ENCODE data around the gene DNAJC13.

The DNAJC13 gene

DNA sequence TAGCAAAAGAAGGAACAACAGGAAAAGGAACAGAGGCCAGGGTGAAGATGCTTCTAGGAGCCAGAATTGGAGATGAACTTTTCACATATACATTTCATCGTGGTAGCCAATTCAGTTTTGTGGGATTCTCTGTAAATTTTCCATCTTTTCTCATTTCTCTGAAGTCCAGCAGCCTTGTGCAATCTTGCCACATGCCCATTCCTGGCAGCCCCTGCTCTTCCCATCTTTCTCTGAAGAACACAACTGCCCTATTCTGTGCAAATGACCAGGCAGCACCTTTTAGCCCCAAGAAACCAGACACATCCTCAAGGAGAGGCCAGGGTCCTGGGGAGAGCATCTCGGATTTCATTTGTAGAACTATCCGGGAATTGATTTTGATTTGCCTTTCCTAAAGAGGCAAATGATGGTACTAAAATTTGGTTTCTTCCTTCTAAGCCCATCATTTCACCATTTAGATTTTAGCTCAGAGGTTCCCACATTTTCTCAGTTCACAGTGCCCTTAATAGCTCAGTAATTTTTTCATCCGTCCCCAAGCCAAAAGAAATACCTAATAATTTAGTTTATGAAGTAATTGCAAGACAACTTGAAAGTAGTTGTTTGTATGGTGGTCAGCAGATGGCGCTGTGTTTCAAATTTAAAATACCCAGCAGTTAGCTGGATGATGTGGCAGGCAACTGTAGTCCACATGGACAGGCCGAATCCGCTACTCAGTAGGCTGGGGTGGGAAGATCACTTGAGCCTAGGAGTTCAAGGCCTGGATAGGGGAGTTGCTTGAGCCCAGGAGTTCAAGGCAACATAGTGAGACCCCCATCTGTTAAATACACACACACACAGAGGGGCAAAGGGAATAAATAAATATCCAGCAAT is 118.5 kb downstream of the DNAJC13 start:
- TF ChIP-seq, protein P1, sequence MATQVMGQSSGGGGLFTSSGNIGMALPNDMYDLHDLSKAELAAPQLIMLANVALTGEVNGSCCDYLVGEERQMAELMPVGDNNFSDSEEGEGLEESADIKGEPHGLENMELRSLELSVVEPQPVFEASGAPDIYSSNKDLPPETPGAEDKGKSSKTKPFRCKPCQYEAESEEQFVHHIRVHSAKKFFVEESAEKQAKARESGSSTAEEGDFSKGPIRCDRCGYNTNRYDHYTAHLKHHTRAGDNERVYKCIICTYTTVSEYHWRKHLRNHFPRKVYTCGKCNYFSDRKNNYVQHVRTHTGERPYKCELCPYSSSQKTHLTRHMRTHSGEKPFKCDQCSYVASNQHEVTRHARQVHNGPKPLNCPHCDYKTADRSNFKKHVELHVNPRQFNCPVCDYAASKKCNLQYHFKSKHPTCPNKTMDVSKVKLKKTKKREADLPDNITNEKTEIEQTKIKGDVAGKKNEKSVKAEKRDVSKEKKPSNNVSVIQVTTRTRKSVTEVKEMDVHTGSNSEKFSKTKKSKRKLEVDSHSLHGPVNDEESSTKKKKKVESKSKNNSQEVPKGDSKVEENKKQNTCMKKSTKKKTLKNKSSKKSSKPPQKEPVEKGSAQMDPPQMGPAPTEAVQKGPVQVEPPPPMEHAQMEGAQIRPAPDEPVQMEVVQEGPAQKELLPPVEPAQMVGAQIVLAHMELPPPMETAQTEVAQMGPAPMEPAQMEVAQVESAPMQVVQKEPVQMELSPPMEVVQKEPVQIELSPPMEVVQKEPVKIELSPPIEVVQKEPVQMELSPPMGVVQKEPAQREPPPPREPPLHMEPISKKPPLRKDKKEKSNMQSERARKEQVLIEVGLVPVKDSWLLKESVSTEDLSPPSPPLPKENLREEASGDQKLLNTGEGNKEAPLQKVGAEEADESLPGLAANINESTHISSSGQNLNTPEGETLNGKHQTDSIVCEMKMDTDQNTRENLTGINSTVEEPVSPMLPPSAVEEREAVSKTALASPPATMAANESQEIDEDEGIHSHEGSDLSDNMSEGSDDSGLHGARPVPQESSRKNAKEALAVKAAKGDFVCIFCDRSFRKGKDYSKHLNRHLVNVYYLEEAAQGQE (IDR thresholded peaks at IDR 0.05; ENCODE audit: insufficient read depth in 1 of 2, low read depth in 2 of 2, low read length in 2 of 2): no peak
- no peak for TF ChIP-seq FOXP2 (optimal IDR thresholded peaks at IDR 0.05; ENCODE audit: borderline replicate concordance, extremely low read depth, extremely low read length, insufficient read depth)
- TF ChIP-seq SIN3A (IDR thresholded peaks at IDR 0.05; ENCODE audit: borderline replicate concordance, insufficient read depth, low read length): no peak
- no peak for TF ChIP-seq POLR2AphosphoS5 (IDR thresholded peaks at IDR 0.05; ENCODE audit: low read depth, low read length)
- TF ChIP-seq TAF1 (IDR thresholded peaks at IDR 0.05; ENCODE audit: borderline replicate concordance, insufficient read depth, low read length): no peak

DNA sequence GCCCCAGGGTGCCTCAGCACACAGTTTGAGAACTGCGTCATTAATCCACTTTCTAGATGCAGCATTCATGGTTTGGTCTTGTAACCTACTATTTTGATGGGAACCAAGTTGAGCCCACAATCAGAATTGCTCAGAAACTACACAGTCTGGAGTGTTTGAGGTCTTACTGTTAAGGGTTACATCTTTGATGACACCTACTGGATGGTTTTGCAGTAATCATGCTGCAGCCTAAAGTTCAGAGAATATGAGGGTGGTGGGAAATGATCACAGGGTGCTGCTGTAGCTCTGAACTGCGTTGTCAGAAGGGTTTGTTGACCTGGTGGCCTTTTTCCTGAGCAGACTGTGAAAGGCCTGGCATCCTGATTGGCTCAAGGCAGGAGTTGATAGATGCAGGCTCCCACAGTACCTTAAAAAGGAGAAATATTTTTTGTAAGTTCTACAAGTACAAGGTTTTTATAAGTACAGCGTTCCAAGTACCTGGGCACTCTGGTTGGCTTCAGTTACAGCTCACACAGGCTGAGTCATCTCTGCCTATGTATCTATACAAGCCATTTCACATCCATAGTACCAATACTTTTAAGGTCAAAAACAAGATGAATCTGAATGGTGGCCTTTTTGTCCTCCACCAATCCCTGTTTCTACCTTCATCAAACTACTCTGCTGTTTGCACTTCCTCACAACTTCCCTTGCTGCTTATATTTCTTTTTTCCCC is 119.3 kb downstream of the DNAJC13 start:
- TF ChIP-seq FOXP2 (optimal IDR thresholded peaks at IDR 0.05; ENCODE audit: borderline replicate concordance, extremely low read depth, extremely low read length, insufficient read depth) (no peak), SIN3A (IDR thresholded peaks at IDR 0.05; ENCODE audit: borderline replicate concordance, insufficient read depth, low read length) (no peak), TAF1 (IDR thresholded peaks at IDR 0.05; ENCODE audit: borderline replicate concordance, insufficient read depth, low read length) (no peak), POLR2AphosphoS5 (IDR thresholded peaks at IDR 0.05; ENCODE audit: low read depth, low read length) (no peak)
- TF ChIP-seq, protein P1 (IDR thresholded peaks at IDR 0.05; ENCODE audit: insufficient read depth in 1 of 2, low read depth in 2 of 2, low read length in 2 of 2): no peak

DNA sequence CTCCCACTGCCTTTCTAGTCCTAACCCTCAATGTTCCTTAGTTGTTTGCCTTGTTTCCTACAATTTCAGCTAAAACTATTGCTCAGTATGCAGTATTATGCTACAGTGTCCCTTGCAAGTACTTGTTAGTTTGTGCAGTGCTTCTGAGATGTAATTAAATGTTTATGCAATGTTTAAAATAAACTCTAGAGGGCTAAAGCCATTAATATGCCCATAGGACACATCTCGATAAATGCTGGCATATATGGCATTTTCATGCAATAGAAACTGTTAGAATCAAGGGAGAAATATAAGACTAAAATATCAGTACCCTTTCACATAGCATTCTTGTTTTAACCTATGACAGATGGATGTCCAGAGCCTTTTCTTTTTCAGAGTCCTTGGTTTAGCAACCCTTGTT is 120.0 kb downstream of the DNAJC13 start:
- TF ChIP-seq FOXP2 (optimal IDR thresholded peaks at IDR 0.05; ENCODE audit: borderline replicate concordance, extremely low read depth, extremely low read length, insufficient read depth): no peak
- TF ChIP-seq TAF1 (IDR thresholded peaks at IDR 0.05; ENCODE audit: borderline replicate concordance, insufficient read depth, low read length): no peak
- no peak for TF ChIP-seq POLR2AphosphoS5 (IDR thresholded peaks at IDR 0.05; ENCODE audit: low read depth, low read length)
- TF ChIP-seq SIN3A (IDR thresholded peaks at IDR 0.05; ENCODE audit: borderline replicate concordance, insufficient read depth, low read length): no peak
- TF ChIP-seq, protein P1 (IDR thresholded peaks at IDR 0.05; ENCODE audit: insufficient read depth in 1 of 2, low read depth in 2 of 2, low read length in 2 of 2): no peak

DNA sequence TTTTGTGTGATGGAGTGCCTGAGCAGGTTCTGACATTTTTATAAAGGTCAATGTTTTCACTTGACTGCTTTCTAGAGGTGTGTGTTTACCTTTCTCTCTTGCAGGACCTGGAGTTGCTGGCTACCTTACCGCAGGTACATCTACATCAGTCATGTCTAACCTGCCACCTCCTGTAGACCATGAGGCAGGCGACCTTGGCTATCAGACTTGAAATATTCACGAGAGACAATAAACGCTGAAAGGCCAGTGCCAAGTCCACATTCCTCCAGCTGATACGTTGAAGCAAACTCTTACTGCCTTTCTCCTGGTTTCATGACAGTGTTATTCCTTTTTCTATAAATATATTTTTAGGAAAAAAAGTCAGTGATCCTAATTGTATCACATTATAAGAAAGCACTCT is 120.8 kb downstream of the DNAJC13 start:
- TF ChIP-seq SIN3A (IDR thresholded peaks at IDR 0.05; ENCODE audit: borderline replicate concordance, insufficient read depth, low read length) (no peak), POLR2AphosphoS5 (IDR thresholded peaks at IDR 0.05; ENCODE audit: low read depth, low read length) (no peak), FOXP2 (optimal IDR thresholded peaks at IDR 0.05; ENCODE audit: borderline replicate concordance, extremely low read depth, extremely low read length, insufficient read depth) (no peak), TAF1 (IDR thresholded peaks at IDR 0.05; ENCODE audit: borderline replicate concordance, insufficient read depth, low read length) (no peak)
- TF ChIP-seq, protein P1 (IDR thresholded peaks at IDR 0.05; ENCODE audit: insufficient read depth in 1 of 2, low read depth in 2 of 2, low read length in 2 of 2): no peak

Measured in PFSK-1 (cell line).